HG02759 (cell line): ENCODE measurements around the gene ACVR1.

ENCODE experiments used
- ATAC-seq: cut with Tn5 transposase; IDR thresholded peaks from one replicate; pipeline ENCODE4 v1.9.1; 2021; ENCODE audit warnings: mild to moderate bottlenecking, moderate library complexity; ENCODE audit not compliant: unreplicated experiment

Gene ACVR1

DNA sequence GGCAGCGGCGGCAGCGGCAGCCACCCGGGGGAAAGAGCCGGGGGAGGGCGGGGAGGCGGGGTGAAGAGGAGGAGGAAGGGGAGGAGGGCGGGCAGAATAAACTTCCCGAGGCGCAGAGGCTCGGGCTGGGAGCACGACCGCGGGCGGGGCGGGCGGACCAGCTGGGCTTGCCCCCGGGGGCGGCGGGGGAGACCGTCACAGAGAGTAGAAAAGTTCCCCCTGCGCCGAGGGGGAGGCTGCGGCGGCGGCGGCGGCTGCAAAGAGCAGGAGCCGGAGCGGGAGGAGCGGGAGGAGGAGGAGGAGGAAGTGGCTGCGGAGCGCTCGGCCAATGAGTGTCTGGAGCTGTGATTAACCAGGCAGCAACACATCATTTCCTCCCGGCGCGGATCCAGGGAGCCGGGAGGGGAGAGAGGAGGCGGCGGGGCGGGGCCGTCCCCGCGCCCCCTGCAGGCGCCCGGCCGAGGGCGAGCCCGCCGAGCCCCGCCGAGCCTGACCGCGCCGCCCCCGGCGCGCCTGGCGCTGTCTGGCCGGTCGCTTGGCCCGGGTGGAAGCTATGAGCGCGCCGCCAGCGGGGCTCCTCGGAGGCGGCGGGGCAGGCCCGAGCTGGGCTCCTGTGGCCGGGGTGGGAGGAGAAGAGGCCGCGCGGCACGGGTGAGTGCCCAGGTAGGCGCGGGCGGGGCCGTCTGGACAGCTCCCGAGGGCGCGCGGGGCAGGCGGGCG lies at the start of gene ACVR1:
Gene ACVR1, minus strand, starts transcription at position 265 of the 720 bp plus-strand sequence. CDS start 76,837 bp downstream, outside the sequence.
- ATAC-seq, result peak; percentile 86

DNA sequence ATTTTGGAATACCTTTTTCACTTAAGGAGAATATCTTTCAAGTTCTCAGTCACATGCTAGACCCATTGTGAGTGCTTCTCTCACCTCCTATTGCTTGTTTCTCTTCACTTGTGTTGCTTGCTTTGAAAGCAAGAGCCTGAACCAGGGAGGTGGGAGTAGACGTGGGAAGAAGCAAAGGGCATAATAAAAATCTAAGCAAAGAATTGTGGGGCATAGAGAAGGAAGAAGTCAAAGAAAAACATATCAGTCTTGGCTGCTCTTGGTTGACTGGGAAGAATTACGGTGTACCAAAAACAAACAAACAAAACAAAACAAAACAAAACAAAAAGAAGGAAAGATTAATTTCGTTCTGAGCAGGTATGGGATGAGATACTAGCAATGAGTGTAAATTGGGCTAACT lies 48.9 kb upstream of the ACVR1 start:
- ATAC-seq, result no peak

DNA sequence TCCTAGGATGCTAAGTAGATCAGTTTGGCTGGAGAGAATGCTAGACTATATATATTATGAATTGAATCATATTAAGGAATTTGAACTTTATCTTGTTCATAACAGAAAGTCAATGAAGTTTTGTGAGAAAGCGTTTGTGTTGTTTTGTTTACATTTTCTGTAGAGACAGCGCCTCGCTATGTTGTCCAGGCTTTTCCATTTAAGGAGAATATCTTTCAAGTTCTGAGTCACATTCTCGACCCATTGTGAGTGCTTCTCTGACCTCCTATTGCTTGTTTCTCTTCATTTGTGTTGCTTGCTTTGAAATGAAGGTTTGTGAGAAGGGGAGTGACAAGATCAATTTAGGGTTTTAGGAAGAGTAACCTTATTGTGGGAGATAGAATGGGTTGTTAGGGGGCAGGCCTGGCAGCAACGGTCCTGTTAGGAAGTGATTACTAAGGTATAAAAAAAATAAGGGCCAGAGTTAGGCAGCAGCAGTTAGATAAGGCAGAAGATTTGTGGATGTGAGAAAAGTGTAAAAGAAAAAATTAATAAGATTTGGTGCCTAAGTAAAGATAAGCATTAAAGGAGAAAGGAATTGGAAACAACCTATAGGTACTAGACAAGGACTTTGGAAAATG lies 47.6 kb upstream of the ACVR1 start:
- ATAC-seq, result no peak

DNA sequence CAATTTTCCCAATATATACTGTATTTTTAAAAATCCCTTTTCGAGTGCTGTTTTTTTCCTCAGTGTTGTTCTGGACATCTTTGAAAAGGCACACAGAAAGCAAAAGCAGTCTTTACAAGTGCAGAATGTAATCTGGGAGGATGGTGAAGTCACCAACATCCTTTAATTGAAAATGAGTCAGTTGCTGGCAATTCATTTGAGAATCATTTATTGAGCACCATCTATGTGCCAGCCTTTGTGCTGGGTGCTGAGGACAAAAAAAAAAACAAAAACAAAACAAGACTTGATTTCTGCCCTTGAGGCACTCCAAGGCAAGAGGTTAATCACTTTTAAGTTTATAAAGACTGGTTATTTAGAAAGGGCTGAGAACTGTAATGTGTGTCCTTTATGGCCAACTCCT lies 46.7 kb upstream of the ACVR1 start:
- no peak for ATAC-seq

DNA sequence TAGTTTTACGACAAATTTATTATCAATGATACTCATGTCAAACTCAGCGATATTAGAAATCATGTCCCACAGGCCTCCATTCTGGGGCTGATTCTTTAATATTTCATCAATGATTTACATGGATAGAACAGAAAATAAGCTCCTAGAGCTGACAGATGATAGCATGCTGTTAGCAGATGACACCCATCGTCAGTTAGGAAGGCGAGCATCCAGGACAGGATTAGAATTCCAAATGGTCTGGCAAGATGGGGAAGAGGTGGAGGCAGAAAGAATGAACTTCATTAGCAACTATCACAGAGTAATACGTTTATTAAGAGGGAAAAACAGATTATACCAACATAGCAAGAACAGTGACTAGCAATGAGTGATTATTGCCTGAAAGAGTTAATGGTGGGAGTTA lies 46.2 kb upstream of the ACVR1 start:
- ATAC-seq, result no peak

DNA sequence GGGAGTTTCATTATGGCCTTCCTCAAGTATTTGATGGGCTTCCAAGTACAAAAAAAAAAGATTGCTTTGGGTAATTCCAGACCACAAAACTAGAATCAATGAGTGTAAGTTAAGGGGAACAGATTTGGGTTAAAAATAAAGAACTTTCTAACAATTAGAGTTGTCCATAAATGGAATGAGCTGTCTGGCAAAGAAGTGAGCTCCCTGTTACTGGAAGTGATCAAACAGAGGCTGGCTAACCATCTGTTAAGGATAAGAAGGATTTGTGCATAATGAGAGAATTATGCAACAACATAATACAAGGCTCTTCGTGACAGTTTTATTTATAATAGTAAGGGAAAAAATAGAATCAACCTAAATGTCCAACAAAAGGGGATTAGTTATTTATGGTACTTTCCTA lies 44.6 kb upstream of the ACVR1 start:
- no peak for ATAC-seq

DNA sequence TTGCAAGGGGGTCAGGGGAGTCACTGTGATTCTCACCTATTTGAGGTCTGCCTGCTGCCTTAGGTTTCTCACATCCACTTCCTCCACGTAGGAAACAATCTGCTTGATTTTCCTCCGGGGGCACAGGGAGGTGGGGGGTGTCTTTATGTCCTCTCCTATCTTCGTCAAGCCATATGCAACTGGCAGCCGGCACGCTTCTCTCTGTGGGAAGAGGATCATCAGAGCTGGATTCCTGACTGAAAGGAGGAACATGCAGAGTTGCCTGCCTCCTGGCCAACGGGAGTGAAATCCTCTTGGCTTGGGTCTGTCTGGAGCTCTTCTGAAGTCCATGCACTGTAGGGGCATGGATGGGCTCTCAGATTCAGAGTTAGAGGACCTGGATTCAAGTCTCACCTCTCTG lies 43.1 kb upstream of the ACVR1 start:
- ATAC-seq, result no peak

DNA sequence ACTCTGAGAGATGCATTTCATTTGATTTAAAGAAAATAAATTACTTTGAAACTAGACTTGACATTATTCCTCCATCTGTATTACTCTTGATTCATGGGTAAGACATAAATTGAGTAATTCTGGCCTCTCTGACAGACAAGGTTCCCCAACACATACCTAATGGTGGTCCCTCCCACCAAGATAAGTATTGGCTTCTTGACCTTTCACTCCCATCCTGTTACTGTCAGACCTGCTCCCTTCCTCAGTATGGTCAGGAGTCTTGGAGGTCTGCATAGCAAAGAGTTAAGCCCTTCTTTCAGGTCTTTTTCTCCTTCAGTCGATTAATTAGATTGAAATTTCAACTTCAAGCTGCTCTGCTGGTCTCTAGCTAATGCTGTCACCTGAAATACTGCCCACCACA lies 42.2 kb upstream of the ACVR1 start:
- no peak for ATAC-seq

DNA sequence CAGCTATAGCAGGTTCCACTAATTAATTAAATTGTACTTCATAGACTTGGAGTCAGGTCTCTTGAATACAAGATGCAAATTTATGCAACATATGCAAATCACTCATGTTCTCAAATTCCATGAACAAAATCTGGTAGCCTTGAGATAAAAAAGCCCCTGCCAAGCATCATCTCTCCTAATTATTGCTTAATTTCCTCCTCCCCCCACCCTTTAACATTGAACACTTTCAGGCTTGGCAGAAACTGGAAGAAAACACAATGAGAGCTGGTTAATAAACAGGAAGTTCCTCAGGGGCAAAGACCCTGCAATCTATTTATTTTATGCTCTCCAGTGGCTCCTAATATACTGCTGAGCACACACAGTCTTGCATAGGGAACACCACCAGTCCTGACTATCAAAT lies 35.6 kb upstream of the ACVR1 start:
- ATAC-seq, result no peak

DNA sequence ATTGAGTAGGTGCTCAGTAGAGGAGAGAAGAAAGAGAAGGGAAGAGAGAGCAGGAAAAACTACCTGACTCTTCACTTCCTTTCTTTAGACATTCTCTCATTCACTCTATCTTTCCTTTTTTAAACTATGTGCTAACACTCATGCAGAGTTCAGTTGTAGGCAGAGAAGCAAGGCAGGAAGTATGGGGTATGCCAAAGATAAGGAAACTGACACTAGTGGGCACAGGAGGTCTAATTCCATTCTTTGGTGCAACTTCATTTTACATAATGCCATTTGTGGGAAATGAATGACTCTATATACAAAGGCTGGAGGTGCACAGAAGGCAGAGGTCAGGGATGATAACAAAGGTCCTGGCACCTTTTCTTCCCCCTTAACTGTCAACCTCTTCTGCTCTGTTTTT lies 35.1 kb upstream of the ACVR1 start:
- ATAC-seq, result no peak

DNA sequence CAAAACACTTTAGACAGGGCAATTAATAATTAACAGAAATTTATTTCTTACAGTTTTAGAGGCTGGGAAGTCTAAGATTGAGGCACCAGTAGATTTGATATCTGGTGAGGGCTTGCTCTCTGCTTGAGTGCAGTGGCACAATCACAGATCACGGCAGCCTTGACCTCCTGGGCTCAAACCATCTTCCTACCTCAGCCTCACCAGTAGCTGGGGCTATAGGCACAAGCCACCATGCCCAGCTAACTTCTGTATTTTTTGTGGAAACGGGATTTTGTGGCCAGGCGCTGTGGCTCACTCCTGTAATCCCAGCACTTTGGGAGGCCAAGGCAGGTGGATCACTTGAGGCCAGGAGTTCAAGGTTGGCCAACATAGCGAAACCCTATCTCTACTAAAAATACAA lies 29.0 kb upstream of the ACVR1 start:
- no peak for ATAC-seq

DNA sequence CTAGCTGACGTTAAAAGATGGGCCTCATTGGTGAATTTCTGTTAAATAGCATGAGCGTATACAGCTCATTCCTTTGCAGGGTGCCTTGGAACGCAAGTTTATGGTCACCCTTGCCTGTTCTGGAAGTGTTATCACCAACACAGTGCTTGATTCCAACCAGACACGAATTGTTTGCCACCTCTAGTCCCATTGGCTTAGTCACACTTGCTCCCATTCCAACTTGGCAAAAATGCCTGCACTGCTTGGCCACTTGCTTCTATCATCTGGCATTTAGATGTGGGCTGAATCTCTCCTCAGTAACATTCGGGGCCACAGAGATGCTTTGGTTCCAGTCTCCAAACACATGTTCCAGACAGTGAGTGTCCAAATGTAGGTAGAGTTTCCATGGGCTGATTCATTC lies 27.5 kb upstream of the ACVR1 start:
- no peak for ATAC-seq

DNA sequence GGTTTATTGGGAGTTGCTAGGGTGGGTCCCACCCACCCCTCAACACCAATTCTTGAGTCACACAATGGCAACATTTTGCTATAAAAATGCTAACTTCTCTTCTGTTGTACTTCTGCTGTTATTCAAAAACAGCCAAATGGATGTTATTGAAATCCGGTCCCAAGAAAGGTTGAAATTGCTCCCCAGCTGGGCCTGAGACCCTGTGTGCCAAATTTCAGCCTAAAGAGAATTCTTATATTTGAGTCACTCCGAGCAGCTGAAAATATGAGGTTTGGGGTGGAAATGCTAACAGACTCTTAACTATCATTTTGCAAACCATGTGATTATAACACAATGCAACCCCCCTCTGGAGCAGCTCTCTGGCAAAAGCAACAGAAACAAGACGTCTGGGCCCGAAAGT lies 27.0 kb upstream of the ACVR1 start:
- ATAC-seq, result no peak

DNA sequence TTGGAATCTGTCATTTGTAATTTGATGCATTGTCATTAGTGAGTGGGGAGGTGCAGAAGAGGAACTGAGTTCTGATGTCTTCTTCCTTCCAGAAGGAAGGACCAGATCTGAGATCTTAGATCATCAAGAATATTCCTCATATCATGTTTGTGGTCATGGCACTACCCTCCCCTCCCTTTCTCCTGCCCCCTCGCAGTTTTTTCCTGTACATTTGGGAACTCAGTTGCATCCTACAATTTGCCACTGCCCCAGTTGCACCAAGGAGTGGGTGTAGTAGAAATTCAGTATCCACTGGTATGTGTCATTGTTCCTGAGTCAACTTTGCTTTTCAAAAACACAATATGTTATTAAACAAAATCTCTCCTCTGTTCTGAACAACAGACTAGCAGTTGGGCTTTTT lies 26.6 kb upstream of the ACVR1 start:
- no peak for ATAC-seq

DNA sequence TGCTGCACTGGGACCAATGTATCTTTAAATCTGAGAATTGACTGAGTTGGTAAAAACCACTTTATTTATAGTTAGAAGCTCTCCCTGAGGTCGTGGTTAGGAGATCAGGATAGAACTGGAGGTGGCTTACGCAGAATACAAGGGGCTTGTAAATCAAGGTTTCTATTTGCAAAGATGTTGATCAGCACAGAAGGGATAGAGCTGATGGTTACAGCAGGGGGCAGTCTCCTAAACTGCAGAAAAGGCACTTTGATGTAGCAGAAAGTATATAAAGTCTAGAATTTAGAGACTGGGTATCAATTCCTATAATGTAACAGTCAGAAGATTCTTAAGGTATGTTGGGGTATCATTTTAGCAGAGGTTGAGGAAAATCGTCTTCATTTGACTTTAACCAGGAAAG lies 25.2 kb upstream of the ACVR1 start:
- ATAC-seq, result no peak

DNA sequence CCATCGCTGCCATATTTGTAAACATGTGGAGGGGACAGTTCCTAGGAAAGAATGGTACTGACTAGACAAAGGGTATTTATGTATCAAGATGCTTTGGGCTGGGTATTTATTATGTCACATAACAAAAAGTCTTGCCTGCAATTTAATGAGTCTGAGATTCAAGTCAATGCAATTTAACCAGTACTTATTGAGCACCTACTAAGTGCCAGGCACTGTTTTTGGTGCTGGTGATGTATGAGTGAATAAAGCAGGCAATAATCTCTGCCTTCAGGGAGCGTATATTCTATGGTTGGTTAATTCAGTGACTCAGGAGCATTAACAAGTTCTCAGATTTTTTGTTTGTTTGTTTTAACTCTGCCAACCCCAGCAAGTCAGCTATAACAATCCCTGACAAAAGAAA lies 24.6 kb upstream of the ACVR1 start:
- ATAC-seq, result no peak

DNA sequence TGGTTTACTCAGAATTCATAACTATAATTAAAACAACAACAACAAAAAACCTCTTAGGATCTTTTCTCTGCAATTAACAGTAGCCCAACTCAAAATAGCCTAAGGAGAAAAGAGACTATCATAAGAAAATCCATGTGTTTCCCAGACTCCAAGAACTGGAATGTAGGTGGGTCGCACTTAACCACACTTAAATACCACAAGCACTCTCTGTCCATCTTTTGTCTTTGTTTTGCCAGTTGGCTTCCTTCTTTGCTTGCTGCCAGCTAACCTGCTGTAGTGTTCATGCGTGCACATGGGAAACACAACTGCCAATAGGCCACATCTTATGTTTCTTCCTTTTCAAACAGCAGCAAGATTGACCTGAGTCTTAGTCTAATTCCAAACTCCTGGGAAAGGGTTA lies 24.1 kb upstream of the ACVR1 start:
- no peak for ATAC-seq

DNA sequence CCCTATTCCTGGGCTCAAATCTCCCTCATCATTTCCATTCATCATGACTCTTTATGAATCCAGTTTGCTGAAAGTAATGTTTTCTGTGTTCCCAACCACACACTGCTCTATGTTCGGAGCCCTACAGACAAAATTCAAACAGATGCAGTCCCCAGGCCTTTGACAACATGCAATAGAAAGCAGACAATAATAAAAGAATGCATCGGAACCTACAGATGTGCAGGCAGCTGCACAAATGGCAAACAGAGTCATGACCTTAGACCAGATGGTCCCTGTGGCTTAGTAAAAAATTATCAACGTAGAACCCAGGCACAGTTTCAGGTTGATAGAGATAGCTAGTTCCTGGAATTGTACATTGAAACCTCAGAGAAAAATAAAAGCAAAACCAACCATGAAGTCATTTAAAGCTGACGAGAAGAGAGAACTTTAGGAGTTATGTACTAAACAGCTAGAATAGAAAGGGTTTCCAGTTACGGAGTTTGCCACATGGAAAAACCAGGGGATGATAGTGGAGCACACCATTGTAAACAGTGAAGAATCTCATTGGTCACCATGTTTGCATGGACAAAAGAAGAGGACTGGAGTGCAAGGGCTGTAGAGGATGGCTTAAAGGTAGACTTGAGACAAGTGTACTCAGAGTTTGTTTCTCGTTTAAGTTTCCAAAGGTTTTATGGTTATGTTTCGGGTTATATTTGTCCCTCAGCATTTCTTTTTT lies 23.2 kb upstream of the ACVR1 start:
- peak; percentile 82 for ATAC-seq

DNA sequence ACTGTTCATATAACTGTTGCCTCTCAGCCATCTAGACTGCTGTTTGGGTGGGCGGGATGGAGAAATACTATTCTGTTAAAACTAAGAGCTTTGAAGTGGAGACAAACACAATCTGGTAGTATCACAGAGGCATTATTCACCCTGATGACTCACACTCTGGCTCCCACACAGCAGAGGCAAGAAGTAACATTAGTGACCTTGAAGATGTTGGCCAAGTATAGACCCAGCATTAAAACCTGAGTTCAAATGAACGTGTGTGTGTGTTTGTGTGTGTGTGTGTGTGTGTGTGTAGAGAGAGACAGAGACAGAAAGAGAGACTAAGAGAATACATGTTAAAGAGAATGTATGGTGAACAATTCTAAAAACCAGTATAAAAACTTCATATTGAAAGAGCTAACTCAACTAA lies 22.5 kb upstream of the ACVR1 start:
- no peak for ATAC-seq

DNA sequence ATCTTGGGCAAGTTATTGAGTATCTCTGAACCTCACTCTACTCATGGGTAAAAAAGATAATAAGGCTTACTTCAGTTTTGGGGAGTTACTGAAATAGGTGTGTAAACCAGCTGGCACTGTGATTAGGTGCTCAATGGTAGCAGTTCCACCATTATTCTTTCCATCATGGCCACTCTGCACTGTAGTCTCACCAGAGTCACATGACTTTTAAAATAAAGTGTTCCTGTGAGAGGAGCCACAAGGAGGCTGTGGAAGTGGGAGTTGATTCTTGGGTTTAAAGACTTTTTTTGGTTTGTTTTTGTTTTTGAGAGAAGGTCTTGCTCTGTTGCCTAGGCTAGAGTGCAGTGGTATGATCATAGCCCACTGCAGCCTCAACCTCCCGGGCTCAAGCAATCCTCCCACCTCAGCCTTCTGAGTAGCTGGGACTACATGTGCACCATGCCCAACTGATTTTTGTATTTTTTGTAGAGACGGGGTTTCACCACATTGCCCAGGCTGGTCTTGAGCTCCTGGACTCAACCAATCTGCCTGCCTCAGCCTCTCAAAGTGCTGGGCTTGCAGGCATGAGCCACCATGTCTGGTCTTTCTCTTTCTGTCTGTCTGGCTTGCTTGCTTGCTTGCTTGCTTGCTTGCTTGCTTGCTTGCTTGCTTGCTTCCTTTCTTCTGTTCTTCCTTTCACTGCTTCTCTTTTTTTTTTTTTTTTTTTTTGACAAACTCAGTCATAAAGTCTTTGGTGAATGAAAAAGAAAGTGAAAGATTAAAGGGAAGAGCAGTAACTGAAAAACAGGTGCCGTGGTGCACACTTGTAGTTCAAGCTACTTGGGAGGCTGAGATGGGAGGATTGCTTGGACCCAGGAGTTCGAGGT lies 21.2 kb upstream of the ACVR1 start:
- no peak for ATAC-seq

DNA sequence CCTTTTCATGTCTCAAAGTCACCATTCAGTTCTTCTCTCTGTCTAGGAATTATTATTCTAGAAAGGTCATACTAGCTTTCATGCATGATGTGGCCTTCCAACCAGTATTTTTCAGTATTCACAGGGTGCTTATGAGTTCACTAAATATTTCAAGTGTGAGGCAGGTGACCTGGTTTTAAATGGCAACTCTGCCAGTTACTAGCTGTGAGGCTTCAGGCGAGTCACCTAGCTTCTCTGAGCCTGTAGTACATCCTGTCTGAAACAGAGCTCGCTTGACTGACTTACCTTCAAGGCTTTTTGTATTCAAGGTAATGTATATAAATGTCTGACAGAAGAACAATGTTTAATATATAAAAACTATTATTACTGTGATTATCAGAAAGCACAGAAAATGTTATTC lies 19.4 kb upstream of the ACVR1 start:
- ATAC-seq, result no peak
